Skin of body (tissue), 2 donors: ENCODE data around the gene BFAR. TPM values are rescaled to one million over a fixed set of nuclear protein-coding genes. Genes with fewer than 3 reads are reported as not detected.
"Not testable (repeated sequence)": the region's sequence is repeated elsewhere in the genome, so short reads cannot be mapped to it uniquely, and the experiment has no call there.

Experiments used
- DNase-seq: peaks from one replicate; lab custom pipeline; 2025; lab: John Stamatoyannopoulos, UW
- total RNA-seq: library from RNA; depleted of rRNA; stranded (reverse); fragments of >200 nt; gene quantifications from one replicate; pipeline ENCODE4 v1.2.3, GENCODE V29; 2014

BFAR gene
- total RNA-seq, 1 donor from 2014 or later: 37.9 TPM

DNA sequence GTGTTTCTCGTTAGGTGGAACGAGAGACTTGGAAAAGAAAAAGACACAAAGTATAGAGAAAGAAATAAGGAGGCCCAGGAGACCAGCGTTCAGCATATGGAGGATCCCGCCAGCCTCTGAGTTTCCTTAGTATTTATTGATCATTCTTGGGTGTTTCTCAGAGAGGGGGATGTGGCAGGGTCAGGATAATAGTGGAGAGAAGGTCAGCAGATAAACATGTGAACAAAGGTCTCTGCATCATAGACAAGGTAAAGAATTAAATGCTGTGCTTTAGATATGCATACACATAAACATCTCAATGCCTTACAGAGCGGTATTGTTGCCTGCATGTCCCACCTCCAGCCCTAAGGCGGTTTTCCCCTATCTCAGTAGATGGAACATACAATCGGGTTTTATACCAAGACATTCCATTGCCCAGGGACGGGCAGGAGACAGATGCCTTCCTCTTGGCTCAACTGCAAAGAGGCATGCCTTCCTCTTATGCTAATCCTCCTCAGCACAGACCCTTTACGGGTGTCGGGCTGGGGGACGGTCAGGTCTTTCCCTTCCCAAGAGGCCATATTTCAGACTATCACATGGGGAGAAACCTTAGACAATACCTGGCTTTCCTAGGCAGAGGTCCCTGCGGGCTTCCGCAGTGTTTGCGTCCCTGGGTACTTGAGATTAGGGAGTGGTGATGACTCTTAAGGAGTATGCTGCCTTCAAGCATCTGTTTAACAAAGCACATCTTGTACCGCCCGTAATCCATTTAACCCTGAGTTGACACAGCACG lies 3.6 kb downstream of the BFAR start:
- not testable (repeated sequence) for DNase-seq

DNA sequence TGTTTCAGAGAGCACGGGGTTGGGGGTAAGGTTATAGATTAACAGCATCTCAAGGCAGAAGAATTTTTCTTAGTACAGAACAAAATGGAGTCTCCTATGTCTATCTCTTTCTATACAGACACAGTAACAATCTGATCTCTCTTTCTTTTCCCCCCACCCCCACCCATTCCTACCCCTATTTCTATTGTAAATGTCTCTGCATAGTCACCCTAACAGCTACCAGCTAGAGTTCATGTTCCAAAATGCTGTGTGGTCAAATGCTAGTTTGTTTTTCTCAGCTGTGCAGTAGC lies 4.1 kb downstream of the BFAR start:
- DNase-seq: not testable (repeated sequence)

DNA sequence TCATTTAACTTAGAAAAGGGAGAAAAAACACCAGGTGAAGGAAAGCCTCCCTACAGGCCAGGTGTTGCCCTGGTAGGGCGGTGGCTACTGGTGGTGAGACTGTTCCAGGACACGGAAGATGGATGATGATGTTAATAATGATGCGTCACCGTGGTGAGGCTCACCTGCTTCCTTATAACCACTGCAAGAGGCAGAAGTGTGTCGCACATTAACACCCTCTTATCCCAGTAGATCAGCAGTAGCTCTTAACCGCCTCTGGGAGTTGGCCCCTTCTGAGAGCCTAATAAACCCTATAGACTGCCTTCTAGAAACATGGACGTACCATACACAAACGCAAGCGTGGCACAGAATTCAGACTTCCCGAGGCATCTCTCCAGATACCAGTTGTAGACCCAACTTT lies 7.8 kb downstream of the BFAR start:
- DNase-seq: no peak

DNA sequence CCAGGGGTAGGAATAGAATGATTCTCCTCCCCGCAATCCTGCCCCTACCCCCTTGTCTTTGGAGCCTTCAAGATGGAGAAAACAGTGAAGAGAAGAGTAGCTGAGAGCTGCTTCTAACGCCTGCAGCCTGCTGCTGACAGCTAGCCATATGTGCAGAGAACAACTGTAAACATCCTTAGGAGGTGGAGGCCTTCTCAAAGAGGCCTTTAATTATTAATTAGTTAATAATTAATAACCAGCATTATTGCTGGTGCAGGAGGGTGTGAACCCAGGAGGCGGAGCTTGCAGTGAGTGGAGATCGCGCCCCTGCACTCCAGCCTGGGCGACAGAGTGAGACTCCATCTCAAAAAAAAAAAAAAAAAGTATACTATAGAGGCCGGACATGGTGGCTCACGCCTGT lies 8.5 kb downstream of the BFAR start:
- DNase-seq: no peak

DNA sequence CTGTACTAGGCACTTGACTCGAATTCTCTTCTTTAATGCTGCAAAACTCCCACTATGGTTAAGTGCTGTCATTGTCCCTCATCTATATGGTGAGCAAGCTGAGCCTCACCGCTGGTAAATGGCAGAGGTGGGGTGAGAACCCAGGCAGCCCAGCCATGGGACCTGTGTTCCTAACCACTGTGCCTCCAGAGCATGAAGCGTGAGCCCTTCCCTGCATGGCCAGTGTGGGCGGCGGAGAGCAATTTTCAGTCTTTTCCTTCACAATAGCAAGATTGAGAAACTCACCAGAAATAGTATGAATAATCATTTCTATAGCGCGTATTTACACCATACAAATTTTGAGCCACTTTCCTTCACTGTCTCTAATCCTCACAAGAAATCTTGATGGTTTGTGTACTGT lies 9.2 kb downstream of the BFAR start:
- DNase-seq: no peak

DNA sequence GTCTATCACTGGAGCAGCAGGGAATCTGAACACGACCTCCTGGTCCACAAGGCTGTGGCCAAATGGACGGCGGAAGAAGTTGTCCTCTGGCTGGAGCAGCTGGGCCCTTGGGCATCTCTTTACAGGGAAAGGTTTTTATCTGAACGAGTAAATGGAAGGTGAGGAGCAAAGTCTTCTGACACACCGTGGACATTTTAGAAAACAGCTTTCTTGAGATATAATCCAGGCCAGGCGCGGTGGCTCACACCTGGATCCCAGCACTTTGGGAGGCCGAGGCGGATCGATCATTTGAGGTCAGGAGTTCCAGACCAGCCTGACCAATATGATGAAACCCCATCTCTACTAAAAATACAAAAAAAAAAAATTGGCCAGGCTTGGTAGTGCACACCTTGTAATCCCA lies 17.1 kb downstream of the BFAR start:
- no peak for DNase-seq

DNA sequence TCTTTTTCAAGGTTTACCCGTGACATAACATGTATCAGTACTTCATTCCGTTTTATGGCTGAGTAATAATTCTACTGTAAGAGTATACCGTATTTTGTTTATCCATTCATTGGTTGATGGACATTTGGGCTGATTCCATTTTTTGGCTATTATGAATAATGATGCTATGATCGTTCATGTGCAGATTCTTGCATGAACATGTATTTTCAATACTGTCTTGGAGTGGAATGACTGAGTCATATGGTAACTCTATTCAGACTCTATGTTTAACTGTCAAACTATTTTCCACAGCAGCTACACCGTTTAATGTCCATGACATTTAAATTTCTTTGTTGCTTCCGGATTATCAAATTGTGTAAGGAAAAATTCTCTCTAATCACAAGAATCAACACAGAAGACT lies 17.9 kb downstream of the BFAR start:
- no peak for DNase-seq

DNA sequence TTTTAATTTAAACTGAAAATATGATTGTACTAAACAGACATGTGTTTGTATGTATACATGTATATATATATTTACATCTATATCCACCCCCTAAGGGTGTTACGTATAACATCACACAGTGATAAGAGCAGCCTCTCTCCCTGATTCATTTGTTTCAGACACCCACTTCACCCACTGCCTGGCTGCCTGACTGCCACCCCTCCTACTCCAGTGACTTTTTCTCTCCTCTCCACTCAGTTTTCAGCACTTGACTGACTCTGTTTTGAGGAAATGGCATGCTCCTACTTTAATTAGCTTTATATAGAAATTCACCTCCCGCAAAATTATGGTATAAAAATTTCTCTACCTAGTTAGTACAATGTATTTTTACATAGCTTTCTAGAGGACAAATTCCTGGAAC lies 20.0 kb downstream of the BFAR start:
- no peak for DNase-seq

DNA sequence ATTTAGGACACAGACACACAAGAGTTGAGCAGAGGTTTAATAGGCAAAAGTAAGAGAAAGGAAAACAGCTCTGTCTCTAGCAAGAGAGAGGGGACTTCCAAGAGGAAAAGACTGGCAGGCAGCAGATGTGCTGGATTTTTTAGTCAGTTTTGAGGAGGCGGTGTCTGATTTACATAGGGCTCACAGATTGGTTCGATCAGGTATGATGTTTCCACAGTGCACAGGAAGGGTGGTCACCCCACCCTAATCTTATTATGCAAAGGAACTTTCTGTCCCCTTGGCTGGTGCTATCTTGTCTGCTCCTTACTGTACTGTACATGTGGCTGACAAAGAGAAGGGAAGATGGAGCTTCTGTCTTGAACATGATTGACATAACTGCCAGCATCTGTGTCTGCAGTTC lies 25.3 kb downstream of the BFAR start:
- no peak for DNase-seq

DNA sequence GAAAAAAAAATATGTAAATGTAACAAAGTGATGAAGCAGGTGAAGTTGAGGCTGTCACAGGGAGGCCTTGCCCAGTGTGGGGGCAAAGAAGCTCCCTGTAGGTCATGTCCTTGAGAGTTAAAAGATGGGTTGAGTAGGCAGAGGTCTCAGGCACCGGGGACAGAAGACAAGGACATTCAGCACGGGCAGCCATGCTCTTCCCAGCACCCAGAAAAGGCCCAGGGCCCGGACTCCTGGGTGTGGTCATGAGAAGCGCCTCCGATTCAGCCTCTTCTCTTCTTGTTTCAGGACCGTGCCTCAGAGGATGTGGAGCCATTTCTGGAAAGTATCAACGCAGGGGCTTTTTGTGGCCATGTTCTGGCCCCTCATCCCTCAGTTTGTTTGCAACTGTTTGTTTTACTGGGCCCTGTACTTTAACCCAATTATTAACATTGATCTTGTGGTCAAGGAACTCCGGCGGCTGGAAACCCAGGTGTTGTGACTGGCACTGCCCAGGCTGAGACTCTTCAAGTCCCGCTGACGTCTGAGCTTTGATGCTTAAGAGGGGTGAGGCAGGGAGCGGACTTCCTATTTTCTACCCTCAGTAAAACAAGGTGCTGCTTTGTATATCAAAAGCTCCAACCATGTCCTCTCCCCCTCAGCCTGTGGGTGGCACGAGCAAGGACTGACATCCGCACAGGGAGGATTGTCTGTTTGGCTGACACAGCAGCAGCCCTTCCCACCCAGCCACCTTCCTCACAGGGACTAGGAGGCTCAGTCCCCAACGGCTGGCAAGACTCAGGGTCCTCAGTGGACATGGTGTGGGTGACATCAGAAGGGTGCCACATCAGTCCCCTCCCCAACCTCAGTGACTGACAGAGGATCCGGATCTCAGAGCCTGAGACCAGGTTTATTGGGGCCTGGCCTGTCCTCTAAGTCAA lies 34.9 kb downstream of the BFAR start:
- no peak for DNase-seq

DNA sequence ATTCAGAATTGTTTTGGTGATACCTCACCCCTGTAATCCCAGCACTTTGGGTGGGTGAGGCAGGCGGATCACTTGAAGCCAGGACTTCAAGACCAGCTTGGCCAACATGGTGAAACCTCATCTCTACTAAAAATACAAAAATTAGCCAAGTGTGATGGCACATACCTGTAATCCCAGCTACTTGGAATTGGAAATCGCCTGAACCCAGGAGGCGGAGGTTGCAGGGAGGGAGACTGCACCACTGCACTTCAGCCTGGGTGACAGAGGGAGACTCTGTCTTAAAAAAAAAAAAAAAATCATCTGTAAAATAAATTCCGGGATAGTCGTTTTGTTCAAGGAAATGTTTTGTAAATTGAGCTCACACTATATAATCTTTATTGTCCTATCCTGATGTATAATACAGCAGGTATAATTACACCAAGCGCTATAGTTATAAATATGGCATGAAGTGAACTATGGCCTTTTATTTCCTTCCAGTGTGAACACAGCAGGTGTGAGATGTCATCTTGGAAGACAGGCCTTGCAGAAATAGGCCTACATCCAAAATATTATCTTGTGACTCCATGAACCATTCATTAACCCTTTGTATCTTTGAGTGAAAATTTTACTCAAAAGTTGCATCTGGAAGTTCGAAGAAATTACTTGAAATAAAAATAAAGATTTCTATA lies 35.9 kb downstream of the BFAR start:
- DNase-seq: no peak

DNA sequence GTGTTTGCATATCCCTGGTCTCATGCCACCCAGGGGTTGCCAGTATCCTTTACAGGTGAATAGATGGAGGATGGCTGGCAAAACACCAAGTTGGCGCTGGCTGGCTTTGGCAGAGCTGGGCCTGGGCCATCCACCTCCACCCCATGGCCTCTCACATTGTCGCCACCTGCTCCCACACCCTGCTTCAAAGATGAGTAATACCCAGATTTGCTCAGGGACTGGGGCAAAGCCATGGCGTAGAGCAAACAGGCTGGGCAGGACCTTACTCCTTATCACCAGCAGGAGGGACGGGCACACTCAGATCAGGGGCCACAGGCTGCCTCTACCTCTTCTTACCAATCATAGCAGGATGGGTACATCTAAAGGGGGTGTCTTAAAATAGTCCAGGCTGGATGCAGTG lies 37.0 kb downstream of the BFAR start:
- DNase-seq: no peak

DNA sequence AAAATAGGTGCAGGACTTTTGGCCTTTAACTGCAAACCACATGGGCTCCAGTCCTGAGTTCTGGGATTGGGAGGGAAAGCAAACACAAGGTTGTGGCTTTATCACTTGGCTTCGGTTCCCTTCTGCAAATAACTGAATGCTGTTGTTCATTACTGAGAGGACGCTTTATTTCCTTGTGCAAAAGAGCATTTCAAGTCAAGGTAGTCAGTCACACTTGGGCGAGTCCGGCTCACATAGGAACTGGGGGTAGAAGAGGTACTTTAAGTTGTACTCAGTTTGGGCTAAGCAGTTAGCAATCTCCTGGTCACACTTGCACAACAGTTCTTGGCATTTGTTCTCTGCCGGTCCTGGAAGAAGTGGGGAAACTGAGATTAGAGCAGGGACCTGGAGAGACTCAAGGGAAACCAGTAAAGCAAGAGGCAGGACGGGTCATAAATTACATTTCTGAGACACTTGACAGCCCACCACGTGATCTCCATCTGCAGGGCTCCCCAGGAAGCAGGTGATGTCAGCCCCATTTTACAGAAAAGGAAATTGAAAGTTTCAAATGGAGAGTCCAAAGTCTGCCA lies 39.7 kb downstream of the BFAR start:
- no peak for DNase-seq

DNA sequence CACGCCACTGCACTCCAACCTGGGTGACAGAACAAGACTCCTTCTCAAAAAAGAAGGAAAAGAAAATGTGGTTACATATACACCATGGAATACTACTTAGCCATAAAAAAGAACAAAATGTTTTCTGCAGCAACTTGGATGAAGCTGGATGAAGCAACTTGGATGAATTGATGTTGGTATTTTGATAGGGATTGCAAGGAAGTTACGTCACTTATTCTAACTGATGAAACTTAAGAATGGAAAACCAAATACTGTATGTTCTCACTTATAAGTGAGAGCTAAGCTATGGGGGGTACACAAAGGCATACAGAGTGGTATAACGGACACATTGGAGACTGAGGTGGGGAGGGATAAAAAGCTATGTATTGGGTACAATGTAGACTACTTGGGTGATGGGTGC lies 43.9 kb downstream of the BFAR start:
- DNase-seq: no peak

DNA sequence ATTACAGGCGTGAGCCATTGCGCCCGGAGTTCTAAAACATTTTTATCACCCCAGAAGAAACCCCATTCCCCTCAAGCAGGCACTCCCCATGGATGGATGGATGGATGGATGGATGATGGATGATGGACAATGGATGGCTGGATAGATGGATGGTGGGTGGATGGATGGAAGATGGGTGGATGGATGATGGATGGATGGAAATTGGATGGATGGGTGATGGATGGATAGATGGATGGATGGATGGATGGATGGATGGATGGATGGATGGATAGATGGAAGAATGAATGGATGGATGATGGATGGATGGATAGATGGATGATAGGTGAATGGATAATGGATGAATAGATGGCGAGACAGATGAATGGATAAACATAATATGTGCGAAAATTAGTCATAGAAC lies 44.9 kb downstream of the BFAR start:
- DNase-seq: no peak

DNA sequence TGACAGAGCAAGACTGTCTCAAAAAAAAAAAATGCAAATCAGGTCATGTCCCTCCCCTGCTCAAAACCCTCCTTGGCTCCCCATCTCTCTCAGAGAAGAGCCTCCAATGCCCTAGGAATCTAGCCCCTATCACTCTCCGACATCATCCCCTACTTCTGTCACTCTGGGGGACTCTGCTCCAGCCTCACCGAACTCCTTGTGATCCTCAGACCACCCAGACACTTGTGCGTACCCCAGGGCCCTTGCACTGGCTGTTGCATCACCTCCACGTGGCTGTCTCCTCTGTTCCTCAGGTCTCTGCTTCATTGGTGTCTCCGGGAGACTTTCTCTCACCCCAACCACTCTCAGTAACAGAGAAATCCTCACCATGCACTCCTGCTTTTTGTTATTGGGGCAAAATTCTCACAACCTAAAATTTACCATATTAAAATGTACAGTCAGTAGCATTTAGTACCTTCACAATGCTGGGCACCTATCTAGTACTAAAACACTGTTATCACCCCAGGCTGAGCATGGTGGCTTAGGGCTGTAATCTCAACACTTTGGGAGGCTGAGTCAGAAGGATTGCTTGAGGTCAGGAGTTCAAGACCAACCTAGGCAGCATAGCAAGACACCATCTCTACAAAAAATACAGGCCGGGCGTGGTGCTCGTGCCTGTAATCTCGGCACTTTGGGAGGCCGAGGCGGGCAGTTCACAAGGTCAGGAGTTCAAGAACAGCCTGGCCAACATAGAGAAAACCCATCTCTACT lies 46.2 kb downstream of the BFAR start:
- DNase-seq: no peak

DNA sequence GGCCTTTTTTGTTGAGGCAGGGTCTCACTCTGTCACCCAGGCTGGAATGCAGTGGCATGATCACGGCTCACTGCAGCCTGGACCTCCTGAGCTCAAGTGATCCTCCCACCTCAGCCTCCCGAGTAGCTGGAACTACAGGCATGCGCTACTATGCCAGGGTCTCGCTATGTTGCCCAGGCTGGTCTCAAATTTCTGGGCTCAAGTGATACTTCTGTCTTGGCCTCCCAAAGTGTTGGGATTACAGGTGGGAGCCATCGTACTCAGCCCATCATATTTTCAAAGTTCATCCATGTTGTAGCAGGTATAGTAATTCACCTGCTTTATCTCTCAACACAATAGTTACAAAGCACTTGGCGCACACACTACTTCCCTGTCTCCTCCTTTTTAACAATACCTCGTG lies 47.6 kb downstream of the BFAR start:
- DNase-seq: not testable (repeated sequence)

DNA sequence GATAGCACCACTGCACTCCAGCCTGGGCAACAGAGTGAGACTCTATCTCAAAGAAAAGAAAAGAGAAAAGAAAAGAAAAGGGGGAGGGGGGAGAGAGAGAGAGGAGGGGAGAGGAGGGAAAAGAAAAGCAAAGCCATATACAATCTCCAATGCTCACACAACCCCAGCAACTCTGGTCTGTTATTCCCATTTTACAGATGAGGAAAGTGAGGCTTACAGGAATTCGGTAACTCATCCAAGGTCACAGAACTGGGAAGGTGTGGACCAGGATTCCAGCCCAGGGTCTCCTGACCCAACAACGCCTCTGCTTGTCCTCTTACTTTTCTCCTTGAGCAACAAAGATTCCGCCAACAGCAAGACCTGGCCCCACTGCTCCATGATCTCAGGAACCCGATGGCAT lies 48.4 kb downstream of the BFAR start:
- no peak for DNase-seq

DNA sequence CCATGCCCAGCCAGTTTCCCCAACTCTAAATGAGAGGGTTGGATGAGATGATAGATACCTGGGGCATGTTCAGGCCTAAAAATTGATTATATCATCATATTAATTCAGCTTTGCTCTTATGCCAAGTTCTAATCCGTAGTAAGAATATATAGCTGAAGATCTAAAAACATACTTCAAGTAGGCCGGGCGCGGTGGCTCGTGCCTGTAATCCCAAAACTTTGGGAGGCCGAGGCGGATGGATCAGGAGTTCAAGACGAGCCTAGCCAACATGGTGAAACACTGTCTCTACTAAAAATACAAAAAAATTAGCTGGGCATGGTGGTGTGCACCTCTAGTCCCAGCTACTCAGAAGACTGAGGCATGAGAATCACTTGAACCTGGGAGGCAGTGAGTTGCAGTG lies 49.4 kb downstream of the BFAR start:
- no peak for DNase-seq

DNA sequence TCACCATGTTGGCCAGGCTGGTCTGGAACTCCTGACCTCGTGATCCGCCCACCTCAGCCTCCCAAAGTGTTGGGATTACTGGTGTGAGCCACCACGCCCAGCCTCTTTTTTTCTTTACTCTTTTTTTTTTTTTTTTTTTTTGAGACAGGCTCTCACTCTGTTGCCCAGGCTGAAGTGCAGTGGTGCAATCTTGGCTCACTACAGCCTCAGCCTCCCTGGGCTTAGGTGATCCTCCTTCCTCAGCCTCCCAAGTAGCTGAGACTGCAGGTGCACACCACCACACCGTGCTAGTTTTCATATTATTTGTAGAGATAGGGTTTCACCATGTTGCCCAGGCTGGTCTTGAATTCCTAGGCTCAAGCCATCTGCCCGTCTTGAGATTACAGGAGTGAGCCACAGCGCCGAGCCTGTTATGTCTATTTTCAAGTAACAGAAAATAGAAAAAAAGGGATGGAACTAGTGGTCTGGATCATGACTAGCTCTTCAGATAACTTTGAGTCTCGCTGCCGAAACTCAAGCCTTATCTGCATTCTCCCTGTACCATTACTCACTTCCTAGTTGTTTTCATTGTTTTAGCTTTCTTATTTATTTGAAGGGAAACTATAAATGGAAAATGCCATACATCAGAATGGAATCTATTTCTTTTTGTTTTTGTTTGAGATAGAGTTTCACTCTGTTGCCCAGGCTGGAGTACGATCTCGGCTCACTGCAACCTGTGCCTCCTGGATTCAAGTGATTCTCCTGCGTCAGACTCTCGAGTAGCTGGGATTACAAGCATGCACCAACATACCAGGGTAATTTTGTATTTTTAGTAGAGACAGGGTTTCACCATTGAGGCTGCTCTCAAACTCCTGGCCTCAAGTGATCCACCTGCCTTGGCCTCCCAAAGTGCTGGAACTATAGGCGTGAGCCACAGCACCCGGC lies 53.4 kb downstream of the BFAR start:
- DNase-seq: not testable (repeated sequence)
